NCI-H1105 treated with DMSO at 0.1 percent for 48 hours (cell line): Measurements from ENCODE around the gene ITIH4.

ENCODE experiments used
- DNase-seq: peaks from one replicate; lab custom pipeline; 2025; lab: John Stamatoyannopoulos, UW

Gene ITIH4

DNA sequence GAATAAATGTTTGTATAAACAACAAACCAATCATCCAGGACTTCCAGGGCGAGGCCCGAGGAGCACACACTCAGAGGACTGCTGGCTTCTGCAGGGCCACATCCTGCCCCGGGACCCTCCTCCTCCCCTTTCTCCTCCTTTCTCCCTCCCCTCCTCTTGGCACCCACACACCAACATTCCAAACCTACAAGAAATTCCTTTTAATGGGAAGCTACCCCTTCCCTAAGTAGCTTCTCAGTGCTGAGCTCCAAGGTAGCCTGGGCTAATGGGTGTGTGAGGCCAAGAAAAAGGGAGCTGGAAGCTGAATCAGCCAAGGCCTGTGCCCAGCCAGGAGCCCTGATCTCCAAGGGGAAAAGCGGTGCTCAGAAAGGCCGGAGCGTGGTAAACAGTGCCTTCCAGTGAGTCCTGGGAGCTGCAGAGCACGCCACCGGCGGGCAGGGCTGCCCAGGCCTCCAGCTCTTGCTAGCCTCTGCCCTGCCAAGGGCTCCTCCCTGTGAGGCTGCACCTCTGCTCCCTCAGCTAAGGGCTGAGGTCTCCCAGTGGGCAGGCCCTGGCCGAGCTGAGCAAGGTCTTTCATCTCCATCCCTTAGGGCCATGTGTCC is 32.0 kb downstream of the ITIH4 start:
- no peak for DNase-seq

DNA sequence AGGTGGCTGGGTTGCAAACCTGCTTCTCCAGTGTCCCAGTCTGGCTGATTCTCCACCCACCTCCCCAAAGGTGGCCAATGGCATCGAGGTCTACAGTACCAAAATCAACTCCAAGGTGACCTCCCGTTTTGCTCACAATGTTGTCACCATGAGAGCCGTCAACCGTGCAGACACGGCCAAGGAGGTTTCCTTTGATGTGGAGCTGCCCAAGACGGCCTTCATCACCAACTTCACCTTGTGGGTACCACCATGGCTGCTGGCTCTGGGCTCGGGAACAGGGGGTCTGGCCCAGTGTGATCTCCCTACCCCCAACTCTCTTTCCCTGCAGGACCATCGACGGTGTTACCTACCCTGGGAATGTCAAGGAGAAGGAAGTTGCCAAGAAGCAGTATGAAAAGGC is 34.1 kb downstream of the ITIH4 start:
- DNase-seq, result no peak

DNA sequence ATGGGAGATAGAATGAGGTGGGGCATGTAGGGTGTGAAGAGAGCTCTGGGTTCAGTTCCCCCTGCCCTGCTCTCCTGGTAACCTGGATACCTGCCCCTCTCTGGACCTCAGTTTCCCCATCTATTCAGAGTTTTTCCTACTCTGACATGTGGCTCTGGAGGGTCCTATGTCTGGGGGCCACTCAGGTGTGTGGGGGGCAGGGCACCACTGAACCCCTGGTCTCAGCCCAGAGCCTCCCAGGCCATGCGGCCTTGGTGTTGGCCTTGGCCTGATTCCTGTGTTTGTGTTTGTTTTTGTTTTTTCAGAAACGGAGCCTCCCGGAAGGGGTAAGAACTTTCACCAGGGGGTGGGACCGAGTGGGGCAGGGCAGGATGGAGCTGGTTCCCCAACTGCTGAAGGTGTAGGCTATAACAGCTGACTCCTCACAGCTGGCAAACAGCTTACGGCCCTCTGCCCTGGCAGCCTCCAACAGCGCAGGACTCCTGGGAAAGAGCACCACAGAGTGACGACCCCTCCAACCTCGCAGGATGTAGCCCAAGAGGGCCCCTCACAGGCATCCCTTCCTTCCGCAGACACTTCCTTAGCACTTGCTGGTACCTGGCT is 35.1 kb downstream of the ITIH4 start:
- DNase-seq, result no peak

DNA sequence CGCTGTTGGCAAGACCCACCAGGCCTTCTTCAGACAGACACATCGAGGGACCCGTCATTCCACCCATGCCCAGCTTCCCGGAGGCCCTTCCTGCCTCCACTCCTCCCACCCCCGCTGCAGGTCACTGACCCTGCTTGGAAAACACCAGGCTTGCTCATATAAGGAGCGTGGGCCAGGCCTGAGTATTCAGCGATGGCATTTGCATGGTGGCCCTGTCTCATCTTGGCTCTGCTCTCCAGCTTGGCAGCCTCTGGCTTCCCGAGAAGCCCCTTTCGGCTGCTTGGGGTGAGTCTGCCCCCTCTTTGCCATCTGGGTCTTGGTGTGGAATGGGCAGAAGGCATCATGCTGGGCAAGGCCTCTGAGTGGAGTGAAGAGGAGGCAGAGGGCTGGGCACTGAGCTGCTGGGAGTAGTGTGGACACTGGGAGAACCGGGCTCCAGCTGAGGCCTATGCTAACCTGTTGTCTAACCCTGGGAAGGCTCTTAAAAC is 35.8 kb downstream of the ITIH4 start, which contains the start of gene ITIH3:
TSS of gene ITIH3 (plus strand) at position 185 of the 488 bp plus-strand sequence. CDS start at position 193, 8 bp downstream.
- DNase-seq, result no peak

DNA sequence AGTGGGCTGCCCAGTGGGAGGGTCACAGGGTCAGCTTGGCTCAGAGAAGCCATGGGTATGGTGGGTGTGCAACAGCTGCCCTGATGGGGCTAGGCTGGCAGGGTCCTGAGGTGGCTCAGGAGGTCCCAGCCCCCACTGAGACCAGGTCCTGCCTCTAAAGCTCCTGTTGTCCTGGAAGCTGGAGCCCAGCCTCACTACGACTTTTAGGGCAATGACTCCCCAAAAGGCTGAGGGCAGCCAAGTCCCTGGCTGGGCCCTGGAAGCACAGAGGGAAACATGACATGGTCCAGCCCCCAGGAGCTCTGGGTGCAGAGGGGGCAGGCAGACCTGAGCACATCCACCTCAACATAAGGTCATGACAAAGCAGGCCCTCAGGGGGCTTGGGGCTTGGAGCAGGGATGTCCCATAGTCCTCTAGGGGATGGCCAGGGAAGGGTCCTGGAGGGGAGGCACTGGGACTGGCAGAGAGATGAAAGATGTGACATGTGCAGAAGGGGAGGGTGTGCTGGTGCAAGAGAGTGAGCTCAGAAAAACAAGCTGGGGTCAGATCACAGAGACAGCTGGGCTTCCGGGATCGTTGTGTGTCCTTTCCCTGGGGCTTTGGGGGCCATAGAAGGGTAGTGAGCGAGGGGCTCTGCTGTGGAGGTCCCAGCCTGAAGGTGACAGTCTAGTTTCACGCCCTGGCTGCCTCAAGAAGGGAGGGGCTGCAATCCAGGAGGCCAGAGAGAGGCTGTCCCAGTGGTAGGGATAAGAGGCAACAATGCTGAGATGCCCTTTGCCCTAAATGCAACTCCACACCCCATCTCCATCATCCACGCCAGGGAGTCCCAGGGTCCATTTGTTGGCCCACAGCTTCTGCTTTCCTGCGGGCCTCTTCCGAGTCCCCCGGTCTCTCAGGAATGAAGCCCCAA is 36.5 kb downstream of the ITIH4 start:
- DNase-seq, result no peak

DNA sequence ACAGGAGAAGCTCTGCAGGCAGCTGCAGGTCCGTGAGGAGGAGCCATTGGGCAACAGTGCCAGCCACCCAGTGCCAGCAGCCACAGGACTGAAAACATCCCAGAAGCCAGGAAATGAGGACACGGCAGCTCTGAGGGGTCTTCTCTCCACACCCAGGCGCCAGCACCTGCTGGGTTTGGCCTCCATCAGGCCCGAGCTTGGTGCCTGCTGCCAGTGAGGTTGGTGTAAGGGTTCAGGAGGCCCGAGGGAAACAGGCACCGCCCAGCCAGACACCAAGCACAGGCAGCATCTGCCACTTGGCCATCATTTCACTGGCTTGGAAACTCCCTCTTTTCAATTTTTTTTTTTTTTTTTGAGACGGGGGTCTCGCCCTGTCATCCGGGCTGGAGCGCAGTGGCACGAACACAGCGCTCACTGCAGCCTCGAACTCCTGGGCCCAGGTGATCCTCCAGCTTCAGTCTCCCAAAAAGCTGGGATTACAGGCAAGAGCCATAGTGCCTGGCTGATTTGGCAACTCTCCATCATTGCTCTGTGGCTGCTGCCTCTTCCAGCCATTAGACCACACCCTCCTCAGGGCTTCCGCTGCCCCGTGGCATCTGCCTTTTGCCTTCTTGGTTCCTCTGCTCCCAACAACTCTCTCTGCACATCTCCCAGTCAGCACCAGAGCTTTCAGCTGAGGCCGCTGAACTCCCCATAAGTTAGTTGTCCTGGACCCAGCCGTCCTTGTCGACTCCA is 37.3 kb downstream of the ITIH4 start:
- DNase-seq, result no peak

DNA sequence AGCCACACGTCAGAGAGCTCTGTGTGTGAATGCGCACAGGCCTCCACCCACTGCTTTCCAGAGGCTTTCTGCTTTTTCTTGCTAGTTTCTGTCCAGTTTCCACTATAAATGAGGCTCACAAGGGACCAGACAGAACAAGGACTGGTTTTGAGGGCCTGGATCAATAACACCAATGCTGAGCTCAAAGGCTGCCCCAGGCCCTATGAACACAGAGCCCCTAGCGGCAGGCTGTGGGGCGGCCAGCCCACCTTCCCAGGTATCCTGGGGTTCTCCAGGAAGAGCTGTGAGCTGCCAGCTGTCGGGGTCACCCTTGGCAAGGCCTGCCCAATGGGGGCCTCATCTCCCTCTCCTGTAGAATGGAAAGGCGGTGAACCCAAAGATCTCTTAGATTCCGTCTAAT is 38.1 kb downstream of the ITIH4 start:
- no peak for DNase-seq

DNA sequence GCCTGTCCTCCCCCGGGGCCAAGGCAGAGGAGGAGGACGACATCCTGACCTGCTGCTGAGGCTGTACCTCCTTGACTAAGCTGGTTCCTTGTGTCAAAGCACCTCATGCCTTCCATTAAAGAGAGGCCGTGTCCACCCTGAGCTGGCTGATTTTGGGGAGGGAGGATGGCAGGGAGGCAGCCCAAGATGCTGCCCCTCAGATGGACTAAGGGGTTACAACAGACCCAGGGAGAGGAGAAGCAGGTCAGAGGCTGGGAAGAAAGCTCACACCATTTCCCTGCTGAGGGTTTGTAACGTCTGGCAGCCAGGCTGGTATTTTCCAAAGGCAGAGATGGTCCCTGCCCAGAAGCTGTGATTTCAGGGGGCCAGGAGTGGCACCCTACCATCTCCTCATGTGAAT is 38.5 kb downstream of the ITIH4 start:
- no peak for DNase-seq

DNA sequence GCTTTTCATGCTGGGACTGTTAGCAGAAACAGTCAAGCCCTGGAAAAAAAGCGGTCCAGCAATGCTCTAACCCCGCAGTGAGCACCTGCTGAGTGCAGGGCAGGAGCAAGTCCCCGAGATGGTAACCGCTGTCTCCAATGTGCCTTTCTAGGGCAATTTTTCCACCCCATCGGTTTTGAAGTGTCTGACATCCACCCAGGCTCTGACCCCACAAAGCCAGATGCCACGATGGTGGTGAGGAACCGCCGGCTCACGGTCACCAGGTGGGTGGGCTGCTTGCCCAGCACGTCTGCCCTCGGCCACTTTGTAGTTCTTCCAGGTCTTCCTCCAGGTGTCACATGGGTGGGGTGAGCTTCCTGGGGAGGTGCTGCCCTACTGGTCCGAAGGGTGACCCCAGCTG is 39.1 kb downstream of the ITIH4 start:
- no peak for DNase-seq

DNA sequence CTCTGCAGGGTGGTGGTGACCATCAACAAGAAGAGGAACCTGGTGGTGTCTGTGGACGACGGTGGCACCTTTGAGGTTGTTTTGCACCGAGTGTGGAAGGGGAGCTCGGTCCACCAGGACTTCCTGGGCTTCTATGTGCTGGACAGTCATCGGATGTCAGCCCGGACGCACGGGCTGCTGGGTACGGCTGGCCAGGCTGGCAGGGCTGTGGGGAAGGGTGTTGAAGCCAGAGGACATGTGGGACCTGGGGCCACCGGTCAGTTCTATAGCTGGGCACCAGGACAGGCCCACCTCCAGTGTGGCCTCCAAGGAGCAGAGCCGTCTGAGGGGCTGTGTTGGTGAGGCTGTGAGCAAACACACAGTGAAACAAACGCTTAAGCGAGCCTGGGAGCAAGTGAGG is 39.7 kb downstream of the ITIH4 start:
- no peak for DNase-seq

DNA sequence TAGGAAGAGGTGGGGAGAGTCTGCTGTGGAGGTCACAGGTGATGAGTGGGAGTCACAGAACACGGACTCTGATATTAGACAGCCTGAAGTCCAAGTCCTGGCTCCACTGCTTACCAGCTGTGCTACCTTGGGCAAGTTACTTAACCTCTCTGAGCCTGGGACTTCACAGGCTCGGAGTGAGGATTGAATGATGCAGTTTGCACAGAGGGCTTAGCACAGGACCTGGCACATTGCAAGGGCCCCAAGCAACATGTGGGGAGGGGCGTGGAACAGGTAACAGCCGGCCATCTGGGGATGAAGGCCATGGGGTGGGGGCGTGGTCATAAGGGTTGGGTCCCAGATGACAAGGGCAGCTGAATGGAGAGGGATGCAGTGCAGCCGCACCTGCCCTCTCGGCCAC is 40.1 kb downstream of the ITIH4 start:
- no peak for DNase-seq

DNA sequence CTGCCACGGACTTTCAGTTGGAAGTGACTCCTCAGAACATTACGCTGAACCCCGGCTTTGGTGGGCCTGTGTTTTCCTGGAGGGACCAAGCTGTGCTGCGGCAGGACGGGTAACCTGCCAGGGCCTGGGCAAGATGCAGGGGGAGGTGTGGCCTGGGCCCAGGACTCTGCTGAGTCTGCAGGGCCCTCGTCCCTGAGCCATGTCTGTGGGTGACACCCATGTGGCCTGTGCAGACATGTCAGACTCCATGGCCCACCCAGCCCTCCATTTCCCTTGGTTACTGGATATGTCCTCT is 40.8 kb downstream of the ITIH4 start:
- no peak for DNase-seq

DNA sequence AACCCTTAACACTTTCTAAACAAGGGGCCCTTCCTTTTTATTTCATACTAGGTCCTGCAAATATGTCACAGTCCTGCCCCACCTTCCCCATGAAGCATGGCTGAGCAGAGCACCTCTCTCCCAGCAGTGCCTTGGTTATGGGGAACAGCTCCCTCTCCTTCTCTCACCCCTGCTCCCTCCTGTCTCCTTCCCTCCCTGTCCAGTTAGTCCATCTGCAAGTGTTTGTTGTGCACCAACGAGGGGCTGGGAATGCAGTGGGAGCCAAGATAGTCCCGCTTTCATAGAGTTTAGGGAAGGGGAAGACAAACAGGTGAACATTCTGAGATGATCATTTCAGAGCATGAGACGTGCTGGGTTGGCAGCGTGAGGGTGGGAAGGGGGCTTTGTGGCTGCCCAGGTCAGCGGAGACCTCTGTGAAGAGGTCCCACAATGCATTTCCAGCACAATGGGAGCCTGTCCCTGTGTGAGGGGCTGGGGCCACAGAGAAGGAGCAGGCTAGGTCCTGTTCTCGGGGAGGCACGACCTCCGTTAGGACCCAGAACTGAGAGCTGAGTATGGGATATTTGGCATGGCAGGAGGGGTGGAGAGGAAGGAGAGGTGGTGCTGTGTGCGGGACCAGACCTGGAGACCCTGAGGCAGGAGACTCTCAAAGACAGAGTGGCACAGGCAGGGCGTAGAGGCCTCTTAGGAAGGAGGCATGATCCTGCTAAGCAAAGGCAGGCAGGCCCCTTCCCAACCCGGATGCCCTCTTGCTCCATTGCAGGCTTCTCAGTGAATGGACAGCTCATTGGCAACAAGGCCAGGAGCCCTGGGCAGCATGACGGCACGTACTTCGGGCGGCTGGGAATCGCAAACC is 41.4 kb downstream of the ITIH4 start:
- DNase-seq, result no peak

DNA sequence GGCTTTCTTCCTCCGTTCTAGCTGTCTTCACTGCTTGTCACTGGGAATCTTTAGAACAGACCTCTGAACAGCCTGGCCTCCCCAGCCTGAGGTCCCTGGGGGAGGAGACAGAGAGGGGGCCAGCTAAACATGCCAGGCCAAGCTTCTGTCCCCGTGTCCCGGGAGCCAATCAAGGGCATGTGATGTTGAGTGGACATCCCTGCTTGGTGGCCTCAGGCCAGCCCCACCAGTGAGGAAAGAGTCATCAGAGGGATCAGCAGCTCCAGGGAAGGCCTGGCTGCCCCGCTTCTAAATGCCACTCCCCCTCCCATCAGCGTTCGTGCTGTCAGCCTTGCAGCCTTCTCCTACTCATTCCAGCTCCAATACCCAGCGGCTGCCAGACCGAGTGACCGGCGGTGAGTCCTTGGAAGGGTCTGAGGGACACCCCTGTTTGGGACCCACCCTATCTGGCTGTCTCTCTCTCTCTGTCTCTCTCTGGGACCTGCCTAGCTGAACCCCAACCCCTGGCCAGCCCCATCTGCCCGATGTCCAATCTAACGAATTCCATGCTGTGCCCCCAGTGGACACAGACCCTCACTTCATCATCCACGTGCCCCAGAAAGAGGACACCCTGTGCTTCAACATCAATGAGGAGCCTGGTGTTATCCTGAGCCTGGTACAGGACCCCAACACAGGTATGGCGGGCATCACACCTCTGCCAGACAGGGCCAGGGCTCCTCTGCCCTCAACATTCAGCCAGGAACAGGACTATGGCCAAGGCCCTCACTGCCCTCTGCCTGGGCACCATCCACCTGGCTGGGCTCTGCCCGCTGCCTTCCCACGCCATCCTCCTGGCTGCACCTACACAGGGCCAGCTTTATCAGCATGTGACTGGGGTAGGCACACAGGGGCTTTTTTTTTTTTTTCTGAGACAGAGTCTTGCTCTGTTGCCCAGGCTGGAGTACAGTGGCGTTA is 42.5 kb downstream of the ITIH4 start:
- no peak for DNase-seq

DNA sequence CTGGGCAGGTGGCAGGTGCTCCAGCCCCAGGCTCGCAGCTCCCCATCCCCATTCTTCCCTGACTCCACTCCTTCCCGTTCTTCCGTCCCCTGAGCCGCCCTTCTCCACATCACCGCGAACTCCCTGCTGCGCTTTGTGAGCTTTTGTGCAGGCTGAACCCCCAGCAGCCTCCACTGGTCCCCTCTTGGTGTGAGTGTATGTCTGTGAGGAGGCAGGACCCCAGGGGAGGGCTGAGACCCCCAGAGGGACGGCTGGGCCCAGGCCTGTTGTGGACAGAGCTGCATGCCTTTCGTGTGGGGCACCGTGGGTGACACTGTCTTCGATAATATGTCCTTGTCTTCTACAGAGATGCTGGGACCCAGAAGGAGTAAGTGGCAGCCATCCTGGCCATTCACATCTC is 43.2 kb downstream of the ITIH4 start:
- DNase-seq, result no peak

DNA sequence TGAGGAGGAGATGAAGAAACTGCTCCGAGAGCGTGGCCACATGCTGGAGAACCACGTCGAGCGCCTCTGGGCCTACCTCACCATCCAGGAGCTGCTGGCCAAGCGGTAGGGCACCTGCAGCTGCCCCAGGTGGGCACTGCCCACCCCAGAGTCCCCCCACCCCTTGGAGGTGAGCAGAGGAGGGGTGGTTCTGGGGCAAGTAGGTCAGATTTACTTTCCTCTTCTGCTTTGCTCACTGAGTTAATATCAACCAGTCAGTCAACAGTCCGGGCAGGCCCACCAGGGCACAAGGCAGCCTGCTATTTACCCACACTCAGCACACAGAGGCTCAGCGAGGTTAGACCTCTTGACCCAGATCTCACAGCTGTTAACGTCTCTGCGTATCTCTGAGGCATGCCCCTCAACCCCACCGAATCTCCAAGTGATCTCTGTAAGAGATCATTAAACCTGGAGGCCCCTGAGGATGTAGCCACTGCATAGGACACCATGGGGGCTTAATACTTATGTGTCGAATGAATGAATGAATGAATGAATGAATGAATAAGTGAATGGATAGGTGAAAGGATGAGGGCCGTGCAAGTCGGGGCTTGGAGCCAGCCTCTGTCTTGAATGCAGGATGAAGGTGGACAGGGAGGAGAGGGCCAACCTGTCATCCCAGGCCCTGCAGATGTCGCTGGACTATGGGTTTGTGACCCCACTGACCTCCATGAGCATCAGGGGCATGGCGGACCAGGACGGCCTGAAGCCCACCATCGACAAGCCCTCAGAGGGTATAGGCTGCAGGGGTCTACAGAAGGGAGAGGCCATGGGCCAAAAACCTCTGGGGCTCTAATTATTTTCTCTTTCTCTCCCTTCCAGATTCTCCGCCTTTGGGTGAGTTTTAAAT is 43.9 kb downstream of the ITIH4 start:
- DNase-seq, result no peak

DNA sequence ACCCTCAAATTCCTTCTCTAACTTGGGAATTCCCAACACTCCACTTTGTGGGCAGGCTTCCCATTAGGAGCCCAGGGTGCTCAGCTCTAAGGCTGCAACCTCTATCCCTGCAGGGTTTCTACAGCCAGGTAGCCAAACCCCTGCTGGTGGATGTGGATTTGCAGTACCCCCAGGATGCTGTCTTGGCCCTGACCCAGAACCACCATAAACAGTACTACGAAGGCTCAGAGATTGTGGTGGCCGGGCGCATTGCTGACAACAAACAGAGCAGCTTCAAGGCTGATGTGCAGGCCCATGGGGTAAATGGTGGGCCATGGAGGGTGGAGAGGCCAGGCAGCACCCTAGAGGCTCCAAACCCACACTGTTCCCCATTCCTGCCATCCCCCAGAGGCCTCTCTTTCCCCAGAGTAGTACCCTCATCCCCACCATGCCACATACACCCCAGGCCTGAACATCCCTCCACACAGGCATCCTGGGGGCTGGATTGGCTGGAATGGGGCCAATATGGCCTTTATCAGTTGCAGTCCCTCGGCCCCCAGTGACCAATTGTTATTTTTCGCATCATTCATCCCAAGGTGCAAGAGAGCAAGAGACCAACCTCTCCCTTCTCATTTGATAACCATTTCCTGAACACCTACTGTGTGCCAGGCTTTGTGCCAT is 45.4 kb downstream of the ITIH4 start:
- no peak for DNase-seq

DNA sequence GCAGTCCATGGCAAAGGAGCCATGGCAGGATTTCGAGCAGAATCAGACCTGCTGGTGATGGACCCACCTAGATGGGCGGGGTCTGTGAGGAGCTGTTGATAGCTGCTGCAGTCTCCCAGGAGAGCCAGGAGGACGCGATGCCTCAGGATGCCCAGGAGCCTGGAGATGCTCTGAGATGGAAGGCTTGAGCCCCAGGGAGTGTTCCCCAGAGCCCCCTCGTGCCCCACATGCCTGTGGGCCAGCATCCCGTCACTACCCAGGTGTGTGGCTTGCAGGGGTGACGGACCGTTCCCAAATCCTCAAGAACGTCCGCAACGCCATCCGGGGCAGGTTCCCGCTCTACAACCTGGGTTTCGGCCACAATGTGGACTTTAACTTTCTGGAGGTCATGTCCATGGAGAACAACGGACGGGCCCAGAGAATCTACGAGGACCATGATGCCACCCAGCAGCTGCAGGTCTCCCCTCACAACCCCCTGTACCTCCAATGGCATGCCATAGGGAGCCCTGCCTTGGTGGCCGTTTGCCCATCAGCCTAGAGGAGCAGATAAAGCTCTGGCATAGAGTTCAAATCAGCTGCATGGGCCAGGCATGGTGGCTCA is 46.4 kb downstream of the ITIH4 start:
- DNase-seq, result no peak

DNA sequence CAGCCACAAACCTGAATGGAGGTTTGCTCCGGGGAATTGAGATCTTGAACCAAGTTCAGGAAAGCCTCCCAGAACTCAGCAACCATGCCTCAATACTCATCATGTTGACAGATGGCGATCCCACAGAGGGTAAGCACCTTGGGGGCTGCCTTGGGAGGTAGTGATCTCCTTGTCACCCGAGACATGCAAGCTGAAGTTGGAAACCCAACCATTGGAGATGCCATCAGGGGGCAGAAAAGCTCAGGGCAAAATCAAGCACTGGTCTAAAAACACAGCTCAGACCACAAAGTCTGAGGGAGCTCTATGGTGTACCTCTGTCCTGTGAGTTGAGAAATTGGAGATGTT is 47.3 kb downstream of the ITIH4 start:
- no peak for DNase-seq
